ENCODE results near the gene A2ML1. TPM values are rescaled to one million over a fixed set of nuclear protein-coding genes. Genes with fewer than 3 reads are reported as not detected.
A peak's percentile ranks its signal among the peaks of the same experiment; 100 is the strongest.
"Not testable (repeated sequence)": the region's sequence is repeated elsewhere in the genome, so short reads cannot be mapped to it uniquely, and the experiment has no call there.

A2ML1 gene
- total and polyA plus RNA-seq, 12 donors: 0.08 to 1.4 (median 0.14) TPM; not detected in 8

DNA sequence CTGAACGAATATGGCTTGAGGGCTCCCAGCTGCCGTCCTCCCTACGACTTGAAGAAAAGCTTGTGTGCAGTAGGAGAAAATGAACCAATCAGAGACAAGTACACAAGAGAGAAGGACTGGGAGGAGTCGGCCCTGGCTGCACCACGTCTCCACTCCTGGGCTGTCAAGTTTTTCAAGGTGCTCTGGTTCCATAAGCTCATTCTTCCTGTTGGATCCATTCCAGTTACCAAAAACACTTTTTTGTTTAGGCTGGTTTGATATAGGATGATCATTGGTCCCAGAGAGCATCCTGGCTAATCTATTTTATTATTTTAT lies 2.8 kb upstream of the A2ML1 start:
- intact Hi-C loops (cut with DNase I): no loop called here
- Histone ChIP-seq H3K36me3 (replicated peaks in 1 of 2) (no peaks in the 10 kb centered on the region), H3K27ac (no peak overlapping the region), H3K4me1 (replicated peaks in 1 of 2) (no peaks in the 10 kb centered on the region), H3K9me3 (replicated peaks in 1 of 3) (no peaks in the 10 kb centered on the region), H3K27me3 (no peaks in the 10 kb centered on the region), H3K4me3 (no peak overlapping the region)
- no peak for TF ChIP-seq POLR2A (IDR thresholded peaks at IDR 0.05)
- TF ChIP-seq, protein P1, sequence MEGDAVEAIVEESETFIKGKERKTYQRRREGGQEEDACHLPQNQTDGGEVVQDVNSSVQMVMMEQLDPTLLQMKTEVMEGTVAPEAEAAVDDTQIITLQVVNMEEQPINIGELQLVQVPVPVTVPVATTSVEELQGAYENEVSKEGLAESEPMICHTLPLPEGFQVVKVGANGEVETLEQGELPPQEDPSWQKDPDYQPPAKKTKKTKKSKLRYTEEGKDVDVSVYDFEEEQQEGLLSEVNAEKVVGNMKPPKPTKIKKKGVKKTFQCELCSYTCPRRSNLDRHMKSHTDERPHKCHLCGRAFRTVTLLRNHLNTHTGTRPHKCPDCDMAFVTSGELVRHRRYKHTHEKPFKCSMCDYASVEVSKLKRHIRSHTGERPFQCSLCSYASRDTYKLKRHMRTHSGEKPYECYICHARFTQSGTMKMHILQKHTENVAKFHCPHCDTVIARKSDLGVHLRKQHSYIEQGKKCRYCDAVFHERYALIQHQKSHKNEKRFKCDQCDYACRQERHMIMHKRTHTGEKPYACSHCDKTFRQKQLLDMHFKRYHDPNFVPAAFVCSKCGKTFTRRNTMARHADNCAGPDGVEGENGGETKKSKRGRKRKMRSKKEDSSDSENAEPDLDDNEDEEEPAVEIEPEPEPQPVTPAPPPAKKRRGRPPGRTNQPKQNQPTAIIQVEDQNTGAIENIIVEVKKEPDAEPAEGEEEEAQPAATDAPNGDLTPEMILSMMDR (IDR thresholded peaks at IDR 0.05): no peak
- no peak for DNase-seq
- WGBS, 4 donors: 42 to 53% (median 51%) methylated on average over 5 of the region's 5 CpGs

DNA sequence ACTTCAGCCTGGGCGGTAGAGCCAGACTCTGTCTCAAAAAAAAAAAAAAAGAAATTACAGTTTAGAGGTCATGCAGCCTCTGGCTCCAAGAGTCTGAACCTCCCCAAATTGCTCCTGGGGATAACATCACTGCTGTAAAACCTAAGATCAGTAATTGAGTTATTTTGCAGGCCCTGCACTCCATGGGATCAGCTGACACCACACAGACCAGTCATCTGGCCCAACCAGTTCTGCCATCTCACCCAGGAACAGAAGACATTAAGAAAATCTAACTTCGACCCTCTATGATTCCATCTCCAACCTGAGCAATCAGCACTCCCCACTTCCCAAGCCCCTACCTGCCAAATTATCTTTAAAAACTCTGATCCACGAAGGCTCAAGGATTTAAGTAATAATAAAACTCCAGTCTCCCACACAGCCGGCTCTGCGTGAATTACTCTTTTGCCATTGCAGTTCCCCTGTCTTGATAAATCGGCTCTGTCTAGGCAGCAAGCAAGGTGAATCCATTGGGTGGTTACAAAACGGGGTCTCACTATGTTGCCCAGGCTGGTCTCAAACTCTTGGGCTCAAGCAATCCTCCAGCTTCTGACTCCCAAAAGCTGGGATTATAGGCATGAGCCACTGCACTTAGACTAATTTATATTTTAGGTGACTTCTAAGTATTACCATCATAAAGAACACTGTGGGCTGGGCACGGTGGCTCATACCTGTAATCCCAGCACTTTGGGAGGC lies 1.6 kb upstream of the A2ML1 start:
- 85 to 88% (median 85%) methylated on average over 8 of the region's 8 CpGs for WGBS, 4 donors
- H3K4me3 ChIP-seq; H3K27ac ChIP-seq; DNase-seq; H3K36me3 ChIP-seq (replicated peaks in 1 of 2); H3K27me3 ChIP-seq; H3K4me1 ChIP-seq (replicated peaks in 1 of 2); H3K9me3 ChIP-seq (replicated peaks in 1 of 3); intact Hi-C loops (cut with DNase I): not testable (repeated sequence)

DNA sequence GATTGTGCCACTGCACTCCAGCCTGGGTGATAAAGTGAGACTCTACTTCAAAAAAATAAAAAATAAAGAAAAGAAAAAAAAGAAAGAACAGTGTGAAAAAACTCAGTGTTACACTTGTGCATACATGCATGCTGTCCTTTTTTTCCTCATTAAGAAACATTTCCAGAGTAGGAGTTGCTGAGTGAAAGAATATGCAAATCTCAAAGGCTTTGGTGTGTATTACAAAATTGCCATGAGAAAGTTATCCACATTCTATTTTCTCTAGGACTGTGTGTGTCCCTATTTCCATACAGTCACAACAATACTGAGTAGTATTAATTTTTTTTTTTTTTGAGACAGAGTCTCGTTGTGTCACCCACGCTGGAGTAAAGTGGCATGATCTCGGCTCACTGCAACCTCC lies 830 bp upstream of the A2ML1 start:
- Histone ChIP-seq H3K9me3 (replicated peaks in 1 of 3) (no peaks in the 10 kb centered on the region), H3K4me1 (replicated peaks in 1 of 2) (no peaks in the 10 kb centered on the region), H3K27ac (no peak overlapping the region), H3K27me3 (no peaks in the 10 kb centered on the region), H3K4me3 (no peak overlapping the region), H3K36me3 (replicated peaks in 1 of 2) (no peaks in the 10 kb centered on the region)
- 52 to 92% (median 88%) methylated on average over 3 of the region's 3 CpGs for WGBS, 4 donors
- intact Hi-C loops (cut with DNase I): no loop called here
- TF ChIP-seq, protein P1 (IDR thresholded peaks at IDR 0.05): no peak
- TF ChIP-seq POLR2A (IDR thresholded peaks at IDR 0.05): no peak
- DNase-seq: no peak

DNA sequence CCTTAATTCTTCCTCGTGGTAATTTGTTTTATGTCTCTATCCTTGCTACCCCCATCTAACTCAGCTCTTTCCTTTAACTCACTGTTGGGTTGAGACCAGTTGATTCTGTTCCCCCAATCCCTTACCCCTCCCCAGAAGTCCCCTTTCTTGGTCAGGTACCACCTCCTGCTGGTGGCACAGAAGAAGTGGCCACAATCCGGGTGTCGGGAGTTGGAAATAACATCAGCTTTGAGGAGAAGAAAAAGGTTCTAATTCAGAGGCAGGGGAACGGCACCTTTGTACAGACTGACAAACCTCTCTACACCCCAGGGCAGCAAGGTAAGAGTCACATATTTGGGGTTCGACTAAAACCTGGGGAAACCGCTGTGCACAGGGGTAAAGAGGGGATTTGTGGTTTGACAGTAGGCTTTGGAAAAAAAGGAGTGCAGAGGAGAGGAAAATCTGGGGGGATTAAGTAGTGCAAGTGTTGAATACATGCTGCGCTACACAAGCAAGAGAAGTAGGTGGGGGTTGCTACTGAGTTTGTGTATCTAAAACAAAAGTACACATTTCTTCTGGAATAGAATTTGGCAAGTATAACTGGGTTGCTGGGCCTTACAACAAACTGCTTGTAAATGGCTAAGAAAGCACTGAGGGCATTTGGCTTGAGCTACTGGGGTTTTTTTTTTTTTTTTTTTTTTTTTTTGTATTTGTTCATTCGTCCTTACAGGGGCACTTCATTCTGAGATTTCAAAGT lies 1.3 kb downstream of the A2ML1 start:
- TF ChIP-seq, protein P1 (IDR thresholded peaks at IDR 0.05): peak; percentile 47 to 93 (median 76)
- TF ChIP-seq POLR2A (IDR thresholded peaks at IDR 0.05): no peak
- Histone ChIP-seq H3K4me1 (replicated peaks in 1 of 2) (no peaks in the 10 kb centered on the region), H3K27ac (no peak overlapping the region), H3K27me3 (no peaks in the 10 kb centered on the region), H3K4me3 (no peak overlapping the region), H3K9me3 (replicated peaks in 1 of 3) (no peaks in the 10 kb centered on the region), H3K36me3 (replicated peaks in 1 of 2) (no peaks in the 10 kb centered on the region)
- peak; percentile 16 to 55 (median 37) for DNase-seq
- intact Hi-C loops (cut with DNase I): loop anchor here in 1 of 2 donors (2.0 kb wide), 1 partner anchor 141 kb away; no protein-coding TSS in a partner anchor
- WGBS, 4 donors: 46 to 49% (median 48%) methylated on average over 8 of the region's 8 CpGs

Data from adrenal gland (tissue), 12 donors.